ENCODE measurements around the gene CLDND1.

GRCh38 chr3:98512576-98512975 lies 10.1 kb downstream of the CLDND1 start:
- TF ChIP-seq EP300 (IDR thresholded peaks at IDR 0.05) (no peak), CTCF (IDR thresholded peaks at IDR 0.05) (no peak), POLR2AphosphoS5 (IDR thresholded peaks at IDR 0.05) (no peak), POLR2A (IDR thresholded peaks at IDR 0.05) (no peak)

Measured in sigmoid colon (tissue), 4 donors.